Globus pallidus (tissue), 1 donor: ENCODE results near the gene COL4A4.
"Not testable (repeated sequence)": the region's sequence is repeated elsewhere in the genome, so short reads cannot be mapped to it uniquely, and the experiment has no call there.

Experiments
- DNase-seq: peaks from one replicate; pipeline ENCODE4 v3.0.0-alpha.2; 2015; ENCODE audit warnings: low spot score

The COL4A4 gene

DNA sequence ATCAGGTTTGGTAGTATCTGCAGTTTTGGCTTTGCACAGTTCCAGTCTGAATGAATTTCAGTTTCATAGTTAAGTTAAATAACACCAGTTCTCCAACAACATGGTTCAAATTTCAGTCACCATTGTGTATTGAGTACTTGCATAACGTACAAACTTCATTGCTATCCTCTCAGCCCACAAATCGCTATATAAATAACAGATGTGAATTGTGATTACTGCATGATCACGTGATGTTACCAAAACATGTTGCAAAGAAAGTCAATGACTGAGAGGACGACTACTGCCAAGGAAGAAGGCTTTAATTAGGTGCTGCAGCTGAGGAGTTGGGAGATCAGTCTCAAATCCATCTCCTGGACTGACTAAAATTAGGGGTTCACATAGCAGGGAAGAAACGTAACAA, 48.2 kb downstream of the COL4A4 start:
- no peak for DNase-seq

DNA sequence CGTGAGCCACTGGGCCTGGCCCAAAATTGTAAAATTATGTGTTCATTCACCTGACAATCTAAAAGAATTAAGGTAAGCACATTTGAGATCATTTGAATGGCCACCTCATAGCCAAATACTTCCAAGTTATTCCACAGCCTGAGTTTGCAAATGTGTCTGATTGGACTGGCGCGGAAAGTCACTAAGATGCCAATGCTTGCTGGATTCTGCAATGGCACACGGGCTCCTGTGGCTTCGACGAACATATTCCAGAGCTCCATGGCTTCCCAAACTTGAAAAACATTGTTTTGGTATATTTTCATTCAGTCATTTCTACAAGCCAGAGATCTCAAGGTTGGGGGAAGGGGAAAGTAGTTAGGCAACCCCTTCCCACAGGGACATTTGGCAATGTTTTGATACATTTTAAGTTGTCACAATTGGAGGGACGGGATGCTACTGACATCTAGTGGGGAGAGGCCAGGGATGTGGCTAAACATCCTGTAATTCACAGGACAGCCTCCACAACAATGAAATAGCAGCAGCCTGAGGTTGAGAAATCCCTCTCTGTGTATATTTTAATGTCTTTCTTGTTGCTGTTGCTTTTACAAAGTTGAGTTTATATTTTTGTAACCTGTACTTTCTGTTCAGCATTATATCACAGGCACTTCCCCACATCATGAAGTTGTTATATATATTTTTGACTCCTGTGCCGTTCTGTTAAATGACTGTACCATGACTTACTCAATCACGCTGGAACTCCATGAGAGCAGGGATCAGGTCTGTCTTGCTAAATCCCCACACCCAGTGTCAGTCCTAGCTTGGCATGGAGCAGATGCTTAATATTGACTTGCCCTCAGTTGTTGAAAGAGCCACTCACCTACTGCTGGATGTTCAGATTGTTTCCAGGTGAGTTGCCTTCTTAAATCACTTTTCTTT, 56.9 kb downstream of the COL4A4 start:
- DNase-seq, result peak; percentile 41

DNA sequence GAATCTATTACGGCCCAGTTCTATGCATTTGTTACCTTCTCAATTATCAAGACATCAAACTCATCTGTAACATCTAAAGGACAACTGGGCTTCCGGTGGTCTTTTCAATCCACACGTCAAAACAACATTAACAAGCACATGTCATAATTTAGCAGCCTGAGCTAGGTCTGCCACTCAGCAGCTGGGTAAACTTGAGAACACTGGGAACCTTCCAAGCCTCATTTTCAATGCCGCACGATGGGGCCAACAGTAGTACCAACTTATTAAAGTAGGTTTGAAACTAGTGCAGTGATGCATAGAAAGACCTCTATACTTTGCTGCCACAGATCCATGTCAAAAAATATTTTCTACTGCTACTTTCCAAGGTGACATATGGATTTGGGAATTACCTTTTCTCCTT, 60.4 kb downstream of the COL4A4 start:
- no peak for DNase-seq

DNA sequence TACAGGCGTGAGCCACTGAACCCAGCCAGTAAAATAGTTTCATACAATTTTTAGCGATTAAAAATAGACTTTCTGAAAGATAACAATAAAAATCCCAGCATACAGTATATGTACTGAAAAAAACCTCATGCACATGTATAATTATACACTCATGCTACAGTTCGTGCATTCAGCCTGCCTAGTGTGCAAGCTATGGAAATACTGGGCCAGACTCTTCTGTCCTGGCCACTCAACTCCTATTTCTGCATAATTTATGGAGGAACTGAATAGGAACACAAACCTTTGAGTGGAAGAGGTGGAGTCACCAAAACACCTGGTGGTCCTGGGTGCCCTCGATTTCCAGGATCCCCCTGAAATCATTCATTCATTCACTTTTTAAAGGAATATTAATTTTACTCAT, 64.7 kb downstream of the COL4A4 start:
- DNase-seq, result no peak

DNA sequence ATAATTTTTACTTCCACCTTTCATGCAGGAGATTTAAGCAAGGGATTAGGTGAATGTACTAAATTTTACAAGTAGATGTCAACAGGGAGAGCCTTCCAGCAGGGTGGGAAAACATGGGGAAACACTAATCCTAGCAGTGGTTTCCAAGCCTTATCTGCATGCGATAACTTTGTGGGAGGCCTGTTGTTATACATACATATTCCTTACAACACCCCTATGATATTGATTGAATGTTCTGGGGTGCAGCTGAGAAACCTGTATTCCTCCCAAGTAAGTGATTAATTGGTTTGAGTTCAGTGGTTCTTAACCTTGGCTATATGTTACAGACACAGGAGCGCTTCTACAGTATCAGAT, 65.9 kb downstream of the COL4A4 start:
- no peak for DNase-seq

DNA sequence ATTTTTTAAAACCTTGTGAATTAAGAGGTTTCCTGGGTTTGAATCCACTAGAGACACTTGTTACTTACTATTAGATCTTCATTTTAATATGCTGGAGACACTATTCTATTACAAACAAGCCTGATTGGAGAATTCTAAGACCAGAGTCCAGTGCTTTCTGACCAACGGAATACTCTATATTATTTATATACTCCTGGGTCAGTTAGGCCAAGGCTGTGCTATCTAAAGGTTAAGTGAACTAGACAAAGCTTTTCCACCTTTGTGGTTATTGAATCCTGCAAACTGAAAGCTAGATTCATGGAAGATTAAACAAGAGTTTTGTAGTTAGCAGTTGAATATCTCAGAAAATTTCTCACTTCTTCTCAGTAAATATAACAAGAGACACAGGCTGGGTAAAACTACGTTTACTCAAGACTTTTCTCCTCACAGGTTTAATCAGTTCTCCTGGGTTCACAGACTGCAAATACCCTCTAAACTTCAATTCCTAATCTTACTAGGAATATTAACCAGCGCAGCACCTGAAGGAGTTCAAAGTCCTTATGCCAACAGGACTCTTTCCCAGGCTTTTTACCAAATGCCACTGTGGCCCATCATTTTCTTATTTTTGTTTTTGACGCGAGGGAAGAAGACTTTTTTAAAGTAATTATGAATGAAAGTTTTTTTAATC, 66.4 kb downstream of the COL4A4 start:
- DNase-seq, result no peak

DNA sequence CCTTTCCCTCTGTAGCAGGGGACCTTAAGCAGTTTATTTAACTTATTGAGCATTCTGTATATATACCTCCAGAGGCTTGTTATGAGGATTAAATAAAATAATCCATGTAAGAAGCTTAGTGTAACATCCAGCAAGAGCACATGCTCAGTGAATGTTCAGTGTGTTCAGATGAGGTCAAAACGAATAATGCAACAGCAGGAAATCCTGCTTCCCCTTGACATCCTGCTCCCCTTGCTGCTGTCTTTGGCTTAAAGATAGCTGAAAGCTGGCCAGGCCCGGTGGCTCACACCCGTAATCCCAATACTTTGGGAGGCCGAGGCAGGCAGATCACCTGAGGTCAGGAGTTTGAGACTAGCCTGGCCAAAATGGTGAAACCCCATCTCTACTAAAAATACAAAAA, 68.7 kb downstream of the COL4A4 start:
- no peak for DNase-seq

DNA sequence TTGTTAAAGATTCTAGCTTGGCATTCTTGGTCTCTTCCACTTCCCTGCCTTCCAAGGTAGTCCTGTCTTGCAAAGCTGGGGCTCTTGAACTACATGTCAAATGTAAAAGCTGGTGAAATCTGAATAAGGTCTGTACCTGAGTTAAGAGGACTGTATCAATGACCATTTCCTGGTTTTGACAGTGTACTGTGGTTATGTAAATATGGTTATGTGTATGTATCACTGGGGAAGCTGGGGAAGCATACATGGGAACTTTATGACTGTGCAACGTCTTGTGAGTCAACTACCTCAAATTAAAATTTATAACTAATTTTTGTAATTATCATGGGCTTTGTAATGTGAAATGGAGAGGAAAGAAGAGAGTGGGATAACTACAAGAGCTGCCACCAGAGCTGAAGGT, 81.7 kb downstream of the COL4A4 start:
- DNase-seq, result no peak

DNA sequence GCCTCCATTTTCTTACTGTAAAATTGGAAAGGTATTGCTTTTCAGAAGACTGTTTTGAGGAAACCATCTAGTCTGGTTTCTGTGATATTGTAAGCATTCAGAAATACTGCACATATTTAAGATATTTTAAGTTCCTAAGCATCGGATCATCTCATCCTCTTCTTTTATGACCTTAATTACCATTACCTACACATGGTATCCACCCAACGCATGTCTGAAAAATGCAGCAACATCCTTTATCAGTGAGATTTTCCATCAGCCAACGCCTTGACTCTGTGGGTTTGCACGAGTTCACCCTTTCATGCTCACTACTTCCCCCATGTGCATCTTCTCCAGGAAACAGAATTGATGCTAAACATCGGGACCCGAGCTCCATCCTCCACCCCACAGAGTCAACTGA, 84.3 kb downstream of the COL4A4 start:
- DNase-seq, result no peak

DNA sequence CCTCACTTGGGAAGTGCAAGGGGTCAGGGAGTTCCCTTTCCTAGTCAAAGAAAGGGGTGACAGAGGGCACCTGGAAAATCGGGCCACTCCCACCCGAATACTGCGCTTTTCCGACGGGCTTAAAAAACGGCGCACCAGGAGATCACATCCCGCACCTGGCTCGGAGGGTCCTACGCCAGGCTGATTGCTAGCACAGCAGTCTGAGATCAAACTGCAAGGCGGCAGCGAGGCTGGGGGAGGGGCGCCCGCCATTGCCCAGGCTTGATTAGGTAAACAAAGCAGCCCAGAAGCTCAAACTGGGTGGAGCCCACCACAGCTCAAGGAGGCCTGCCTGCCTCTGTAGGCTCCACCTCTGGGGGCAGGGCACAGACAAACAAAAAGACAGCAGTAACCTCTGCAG, 98.9 kb downstream of the COL4A4 start:
- DNase-seq, result not testable (repeated sequence)

DNA sequence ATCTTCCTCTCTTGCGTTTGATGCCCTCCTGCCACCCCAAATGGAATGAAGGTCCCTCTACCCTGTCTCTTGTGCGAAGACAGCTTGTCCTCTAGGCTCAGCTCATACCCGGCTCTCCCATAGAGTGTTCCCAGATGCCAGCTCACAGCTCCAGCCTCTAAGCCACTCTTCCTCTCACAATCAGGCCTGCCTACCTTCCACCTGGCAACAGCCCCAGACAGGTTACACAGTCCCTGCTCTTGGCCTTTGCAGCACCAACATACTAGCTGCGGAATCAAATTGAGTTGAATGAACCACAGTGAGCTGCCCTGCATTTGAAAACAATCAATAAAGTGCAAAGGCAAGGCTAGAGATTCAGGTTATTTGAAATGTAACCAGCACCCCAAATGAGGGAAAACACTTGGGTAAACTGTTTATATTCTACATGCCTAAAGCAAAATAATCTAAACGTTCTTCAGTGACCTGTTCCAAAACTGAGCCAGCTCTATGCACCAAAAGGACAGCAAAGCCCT, 105.1 kb downstream of the COL4A4 start:
- DNase-seq, result no peak

DNA sequence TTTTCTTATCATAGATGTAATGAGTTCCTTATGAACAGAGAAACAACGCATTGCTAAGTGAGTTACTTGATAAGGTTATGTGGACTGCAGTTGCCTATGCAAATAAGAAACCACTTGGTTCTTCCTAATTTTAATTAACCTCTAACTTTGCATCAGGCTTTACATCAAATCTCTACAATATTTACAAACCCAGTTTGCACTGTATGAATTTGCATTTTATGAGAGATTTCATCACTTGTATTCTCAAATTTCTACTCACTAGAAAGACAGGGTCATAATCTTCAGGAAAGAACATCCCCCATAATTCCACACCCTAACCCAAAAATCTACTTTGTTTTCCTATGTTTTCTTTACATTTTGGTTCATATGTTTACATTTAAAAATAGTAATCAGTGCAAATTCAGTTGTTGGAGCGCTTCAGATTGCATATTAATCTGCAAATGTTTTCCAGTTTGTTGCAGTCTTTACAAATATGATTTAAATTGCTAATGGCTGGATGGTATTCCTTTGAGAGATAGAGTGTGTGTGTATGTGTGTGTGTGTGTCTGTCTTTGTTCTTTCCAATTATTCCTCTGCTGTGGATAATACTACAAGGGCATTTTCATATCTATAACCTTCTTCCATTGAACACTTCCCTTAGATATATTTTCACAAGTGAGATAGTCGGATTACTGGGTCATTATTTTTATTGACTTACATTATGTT, 106.1 kb downstream of the COL4A4 start:
- no peak for DNase-seq

DNA sequence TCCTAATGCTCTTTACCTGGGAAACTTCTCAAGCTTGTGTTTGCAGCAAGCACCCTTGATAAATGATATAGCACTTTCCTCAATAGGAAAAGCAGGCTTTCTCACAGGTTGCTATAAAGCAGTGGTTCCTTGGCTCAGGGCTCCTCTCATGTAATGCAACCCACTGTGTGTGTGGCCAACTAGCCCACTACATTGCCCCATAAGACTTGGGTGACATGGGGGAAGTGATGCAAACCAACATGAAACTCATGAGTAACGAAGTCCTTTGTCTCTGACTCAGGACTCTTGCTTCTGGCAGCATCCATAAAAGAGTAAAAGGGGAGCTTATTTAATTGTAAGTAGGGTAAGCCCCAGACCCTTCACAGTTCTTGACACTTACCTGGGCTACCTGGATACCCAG, 106.9 kb downstream of the COL4A4 start:
- DNase-seq, result no peak

DNA sequence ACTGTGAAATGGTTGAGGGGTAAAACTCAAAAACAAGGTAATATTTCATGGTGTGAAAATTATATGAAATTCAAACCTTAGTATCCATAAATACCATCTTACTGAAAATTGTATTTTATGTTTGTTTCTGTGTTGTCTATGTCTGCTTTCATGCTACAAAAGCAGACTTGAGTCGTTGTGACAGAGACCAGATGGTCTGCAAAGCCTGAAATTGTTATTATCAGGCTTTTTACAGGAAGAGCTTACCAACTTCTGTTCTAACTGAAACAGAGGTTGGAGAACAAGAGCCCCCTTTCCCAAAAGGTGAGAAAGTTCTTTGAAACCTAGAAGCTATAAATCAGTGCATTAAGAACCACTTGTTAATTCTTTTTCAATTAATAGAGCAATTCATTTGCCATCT, 110.0 kb downstream of the COL4A4 start:
- no peak for DNase-seq

DNA sequence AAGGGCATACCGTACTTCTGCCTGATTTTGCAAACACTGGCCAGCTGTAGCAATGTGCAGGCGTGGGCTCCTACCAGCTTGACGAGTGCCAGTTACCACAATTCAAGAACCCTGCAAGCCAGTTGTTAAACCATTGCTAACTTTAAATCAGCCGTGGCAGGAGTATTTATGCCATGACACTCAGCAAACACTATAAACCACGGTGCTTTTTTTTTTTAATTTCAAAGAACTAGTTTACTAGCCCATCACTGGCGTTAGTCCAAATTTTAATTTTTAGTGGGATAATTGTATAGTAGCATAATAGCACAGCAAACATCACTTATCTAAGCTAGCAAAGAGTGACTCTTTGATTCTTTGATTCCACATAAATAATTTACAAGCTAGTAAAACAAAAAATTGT, 111.1 kb downstream of the COL4A4 start:
- no peak for DNase-seq

DNA sequence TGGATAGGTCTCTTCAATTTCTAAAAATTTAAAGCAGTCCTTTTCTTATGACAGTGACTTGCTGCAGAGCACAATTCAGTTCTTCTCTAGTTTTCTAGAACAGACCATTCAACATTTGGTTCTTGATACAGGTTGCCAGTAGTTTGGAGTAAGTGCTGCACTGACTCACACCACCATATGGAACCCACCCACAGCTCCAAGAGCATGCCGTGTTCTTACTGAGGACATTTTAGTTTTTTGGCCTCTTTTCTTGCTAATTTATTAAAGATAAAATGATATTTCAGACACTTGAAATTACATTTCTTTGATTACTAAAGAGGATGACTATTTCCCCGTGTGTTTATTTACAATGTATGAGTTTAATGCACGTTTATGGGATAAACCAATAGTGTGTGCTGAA, 120.0 kb downstream of the COL4A4 start:
- DNase-seq, result no peak

DNA sequence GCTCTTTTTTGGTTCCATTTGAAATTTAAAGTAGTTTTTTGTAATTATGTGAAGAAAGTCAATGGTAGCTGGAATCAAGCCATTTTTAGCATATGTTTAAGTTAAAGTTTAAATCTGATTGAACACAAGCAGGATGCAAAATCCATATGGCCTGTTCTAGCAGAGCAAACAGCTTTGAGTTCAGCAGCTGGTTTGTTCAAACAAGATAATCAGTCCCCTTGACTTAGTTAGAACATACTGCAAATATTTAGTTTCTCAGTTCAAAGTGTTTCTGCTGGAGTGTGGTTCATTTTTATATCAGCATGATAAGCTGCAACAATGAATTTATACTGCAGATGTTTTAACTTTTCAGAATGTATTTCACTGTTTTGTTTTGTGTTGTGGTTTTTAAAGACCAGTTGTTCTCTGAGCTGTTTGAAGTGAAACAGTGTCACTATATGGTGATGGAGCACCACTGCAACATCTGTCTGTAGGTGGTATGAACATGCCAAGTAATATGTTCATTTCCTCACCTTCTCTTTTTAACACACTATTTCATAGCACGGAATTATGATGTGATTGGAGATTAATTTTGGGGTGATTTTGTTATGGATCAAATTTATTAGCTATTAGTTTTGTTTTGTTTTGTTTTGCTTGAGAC, 125.3 kb downstream of the COL4A4 start:
- DNase-seq, result no peak

DNA sequence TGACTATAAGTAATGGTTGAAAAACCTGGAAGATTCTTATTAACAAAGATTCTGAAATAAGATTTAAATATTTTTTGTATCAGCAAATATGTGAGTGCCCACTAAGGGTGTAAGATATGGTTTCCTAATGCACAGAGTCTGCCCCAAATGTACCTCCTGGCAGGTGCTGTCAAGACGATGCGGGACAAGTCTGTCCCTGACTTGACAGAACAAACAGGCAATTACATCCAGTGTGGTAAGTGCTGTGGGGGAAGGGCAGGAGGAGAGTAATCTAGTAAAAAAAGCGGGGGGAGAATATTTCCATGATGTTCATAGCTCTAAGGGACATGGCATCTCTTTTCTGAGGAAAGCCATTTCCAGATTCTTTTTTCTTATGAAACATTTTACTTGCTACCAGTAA, 127.5 kb downstream of the COL4A4 start:
- DNase-seq, result no peak

DNA sequence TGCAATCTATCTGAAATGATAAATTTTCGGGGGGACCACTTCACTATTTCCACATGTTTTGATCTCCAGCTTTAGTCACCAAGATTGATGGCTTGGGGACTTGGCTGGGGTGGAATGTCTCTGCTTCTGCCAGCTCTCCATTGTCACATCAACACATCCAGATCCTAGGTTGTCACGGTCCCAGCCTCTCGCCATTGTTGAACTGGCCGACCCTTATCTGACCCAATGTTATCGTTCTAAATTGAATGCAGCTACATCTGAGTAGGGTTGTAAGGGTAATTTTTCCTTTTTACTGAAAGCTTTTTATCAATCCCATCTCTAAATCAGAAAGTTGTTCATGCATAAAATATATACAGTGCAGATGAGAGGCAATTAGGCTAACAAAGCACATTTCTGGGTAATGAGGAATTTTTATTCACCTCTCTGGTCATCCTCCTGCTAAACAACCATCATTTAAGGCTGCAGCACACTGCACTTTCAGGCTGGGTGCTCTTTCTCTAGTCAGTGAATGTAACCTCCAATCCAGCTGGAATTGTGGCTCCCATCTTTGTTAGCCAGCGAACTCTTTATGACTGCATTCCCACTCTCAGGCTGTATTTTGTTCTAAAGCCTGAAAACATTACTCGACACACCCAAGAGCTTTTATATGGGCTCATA, 128.2 kb downstream of the COL4A4 start:
- DNase-seq, result no peak

DNA sequence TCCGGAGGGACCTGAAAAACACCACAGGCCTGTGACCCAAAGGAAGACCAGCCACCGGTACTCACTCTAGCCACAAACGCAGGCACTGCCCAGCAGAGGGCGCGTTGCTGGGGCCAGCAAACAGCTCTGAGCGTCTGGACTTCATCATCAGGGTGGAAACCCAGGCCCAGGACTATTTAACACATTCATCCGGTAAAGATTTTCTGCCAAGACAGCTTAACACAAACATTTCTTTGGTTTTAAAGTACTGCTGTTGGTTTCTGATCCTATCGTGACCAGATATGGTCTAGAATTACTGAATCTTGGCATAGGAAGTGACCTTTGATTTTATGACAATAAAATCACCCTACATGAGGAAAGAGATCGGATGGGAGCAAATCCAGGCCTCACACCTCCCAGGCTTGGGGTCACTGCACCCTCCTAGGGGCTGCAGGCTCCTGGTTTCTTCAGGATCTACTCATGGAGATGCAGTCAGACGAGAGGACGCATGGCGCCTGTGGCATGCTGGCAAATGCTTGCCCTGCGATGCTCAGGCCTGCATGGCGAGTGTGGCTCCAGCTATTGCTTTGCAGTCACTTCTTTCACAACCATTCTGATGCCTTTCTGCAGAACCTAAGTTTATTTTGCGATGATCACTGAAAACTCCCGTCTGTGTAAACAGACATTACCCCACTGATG, 130.4 kb downstream of the COL4A4 start:
- no peak for DNase-seq

DNA sequence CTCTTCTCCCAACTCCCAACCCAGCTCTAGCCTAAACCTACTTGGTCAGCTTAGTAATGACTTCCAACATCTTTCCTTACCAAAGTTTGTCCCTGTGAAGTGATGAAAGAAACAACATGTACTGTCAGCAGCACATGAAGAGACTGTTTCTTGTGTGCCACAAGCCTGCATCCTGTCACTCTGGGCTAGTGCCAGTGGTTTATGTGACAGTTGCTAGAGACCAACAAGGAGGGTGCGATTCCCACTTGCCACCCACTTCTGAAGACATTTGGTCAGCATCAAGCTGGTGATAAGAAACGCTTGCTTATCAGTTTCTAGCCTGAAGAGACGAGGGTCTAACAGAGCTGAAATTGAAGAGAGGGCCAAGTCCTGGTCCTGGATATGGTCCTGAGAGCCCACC, 132.6 kb downstream of the COL4A4 start:
- no peak for DNase-seq
